Right lobe of liver (tissue), 6 donors: ENCODE results near the gene EPB41L4A. TPM values are rescaled to one million over a fixed set of nuclear protein-coding genes. Genes with fewer than 3 reads are reported as not detected.

Experiments used
- ATAC-seq, 4 donors: fragments of 200-7000 bp; cut with Tn5 transposase; one replicate each; pipeline ENCODE4 v1.9.1; 2020; ENCODE audit warnings: mild to moderate bottlenecking in 4 of 4, moderate library complexity in 4 of 4
- DNase-seq, 3 donors: peaks; one replicate each; pipeline ENCODE4 v3.0.0-alpha.2; 2020
- H3K27ac ChIP-seq, 3 donors: fragments of 200-600 bp; one replicate each; pipeline ENCODE4 v1.8.0; 2022
- H3K27me3 ChIP-seq, 2 donors: fragments of 200-600 bp; one replicate each; pipeline ENCODE4 v1.8.0; 2022
- H3K36me3 ChIP-seq, 4 donors: fragments of 200-600 bp; sonication (generic) in 1 of 4; one replicate each; pipeline versions ENCODE4 v1.5.1 to v1.8.0; 2017 to 2022; ENCODE audit warnings: control low read depth in 1 of 4
- H3K4me1 ChIP-seq, 4 donors: fragments of 200-600 bp; sonication (generic) in 1 of 4; one replicate each; pipeline versions ENCODE4 v1.5.1 to v1.8.0; 2017 to 2022; ENCODE audit warnings: control low read depth in 1 of 4
- H3K4me3 ChIP-seq, 3 donors: fragments of 200-600 bp; one replicate each; pipeline ENCODE4 v1.8.0; 2022
- H3K9me3 ChIP-seq, 4 donors: fragments of 200-600 bp; sonication (generic) in 1 of 4; one replicate each; pipeline versions ENCODE4 v1.5.1 to v1.8.0; 2017 to 2022; ENCODE audit warnings: control low read depth in 1 of 4
- POLR2A ChIP-seq: fragments of 450-650 bp; IDR thresholded peaks from one replicate; pipeline ENCODE4 v1.6.1; 2017; ENCODE audit warnings: antibody characterized with exemption, mild to moderate bottlenecking
- WGBS: methylation state at CpG from one replicate; pipeline ENCODE4 v1.1.6; 2018; ENCODE audit warnings: low coverage, low lambda C conversion rate; ENCODE audit not compliant: insufficient coverage; ENCODE audit errors: missing lambda C conversion rate; 5-methylcytosine and 5-hydroxymethylcytosine counted together
- intact Hi-C, 2 donors: fragments of 100-400 bp; cut with DNase I; formaldehyde crosslinking; loops; one replicate each; pipeline versions ENCODE4 v1.11.2 to v1.14.1; 2022
- total RNA-seq, 6 experiments: library from RNA; depleted of rRNA in 2 of 6; stranded (reverse); fragments of >200 nt in 2 of 6; fragmentation: NEBNext Ultra II Directional in 3 of 6; extraction: Animal tissue kit (Norgen Biotek cat#: 25700) in 3 of 6; gene quantifications; one replicate each; pipeline versions ENCODE4 v1.1.0 to v1.2.4, GENCODE V29; 2016 to 2023
- TF ChIP-seq, protein P1 (sequence below), 4 donors: fragments of 200-600 bp in 3 of 4; fragments of 450-650 bp in 1 of 4; IDR thresholded peaks; one replicate each; pipeline versions ENCODE4 v1.5.1 to v1.8.0; 2016 to 2022; ENCODE audit warnings: antibody characterized with exemption in 4 of 4, mild to moderate bottlenecking in 2 of 4
- donor health status: DM: no; HTN: yes; CAD: no.
- donor health status: DM: no; HTN: no; CAD: no.
- donor health status: DM: no; HTN: no; CAD: no.
- donor health status: DM: no; HTN: yes; CAD: no.
- donor health status: DM: no; HTN: yes; CAD: no.

EPB41L4A gene
- total RNA-seq, 6 experiments from 2014 or later: 2.5 to 12.0 (median 4.2) TPM

- WGBS: 77% methylated on average over 2 of the region's 2 CpGs
- intact Hi-C loops: no loop called here
- ATAC-seq: no peak
These were observed 114.3 kb downstream of the EPB41L4A start for GRCh38 chr5:112304743-112305142.

DNA sequence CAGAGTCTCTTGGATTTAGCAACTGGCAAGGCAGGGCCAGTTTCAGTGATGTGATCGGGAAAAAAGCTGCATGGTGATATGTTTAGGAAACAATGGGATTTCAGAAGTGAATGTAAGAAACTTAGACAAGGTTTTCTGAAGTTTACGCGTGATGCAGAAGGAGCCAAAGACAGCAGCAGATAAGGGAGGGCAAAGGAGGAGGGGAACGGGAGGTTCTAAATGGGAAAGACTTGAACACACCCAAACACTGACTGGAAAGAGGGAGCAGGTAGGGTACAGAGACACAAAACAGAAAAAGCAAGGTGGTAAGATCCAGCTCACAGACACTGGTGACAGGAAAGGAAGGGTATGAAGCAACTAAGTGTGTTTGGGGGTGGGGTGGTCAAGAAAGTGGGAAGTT lies 115.4 kb downstream of the EPB41L4A start:
- 81% methylated on average over 4 of the region's 4 CpGs for WGBS
- Histone ChIP-seq H3K27ac (no peak overlapping the region), H3K36me3 (no peaks in the 10 kb centered on the region), H3K27me3 (no peaks in the 10 kb centered on the region), H3K9me3 (no peaks in the 10 kb centered on the region), H3K4me3 (no peak overlapping the region), H3K4me1 (no peaks in the 10 kb centered on the region)
- TF ChIP-seq, protein P1, sequence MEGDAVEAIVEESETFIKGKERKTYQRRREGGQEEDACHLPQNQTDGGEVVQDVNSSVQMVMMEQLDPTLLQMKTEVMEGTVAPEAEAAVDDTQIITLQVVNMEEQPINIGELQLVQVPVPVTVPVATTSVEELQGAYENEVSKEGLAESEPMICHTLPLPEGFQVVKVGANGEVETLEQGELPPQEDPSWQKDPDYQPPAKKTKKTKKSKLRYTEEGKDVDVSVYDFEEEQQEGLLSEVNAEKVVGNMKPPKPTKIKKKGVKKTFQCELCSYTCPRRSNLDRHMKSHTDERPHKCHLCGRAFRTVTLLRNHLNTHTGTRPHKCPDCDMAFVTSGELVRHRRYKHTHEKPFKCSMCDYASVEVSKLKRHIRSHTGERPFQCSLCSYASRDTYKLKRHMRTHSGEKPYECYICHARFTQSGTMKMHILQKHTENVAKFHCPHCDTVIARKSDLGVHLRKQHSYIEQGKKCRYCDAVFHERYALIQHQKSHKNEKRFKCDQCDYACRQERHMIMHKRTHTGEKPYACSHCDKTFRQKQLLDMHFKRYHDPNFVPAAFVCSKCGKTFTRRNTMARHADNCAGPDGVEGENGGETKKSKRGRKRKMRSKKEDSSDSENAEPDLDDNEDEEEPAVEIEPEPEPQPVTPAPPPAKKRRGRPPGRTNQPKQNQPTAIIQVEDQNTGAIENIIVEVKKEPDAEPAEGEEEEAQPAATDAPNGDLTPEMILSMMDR (IDR thresholded peaks at IDR 0.05): no peak
- TF ChIP-seq POLR2A: no peak
- intact Hi-C loops: no loop called here
- DNase-seq: no peak
- no peak for ATAC-seq

More at GRCh38 chr5:112304743-112305142, 114.3 kb downstream of the EPB41L4A start:
- H3K36me3 ChIP-seq: no peaks in the 10 kb centered on the region
- H3K27me3 ChIP-seq: no peaks in the 10 kb centered on the region
- H3K4me1 ChIP-seq: no peaks in the 10 kb centered on the region
- DNase-seq: no peak
- H3K9me3 ChIP-seq: no peaks in the 10 kb centered on the region
- H3K4me3 ChIP-seq: no peak overlapping the region
- no peak overlapping the region for H3K27ac ChIP-seq
- no peak for TF ChIP-seq POLR2A
- TF ChIP-seq, protein P1 (IDR thresholded peaks at IDR 0.05): no peak

DNA sequence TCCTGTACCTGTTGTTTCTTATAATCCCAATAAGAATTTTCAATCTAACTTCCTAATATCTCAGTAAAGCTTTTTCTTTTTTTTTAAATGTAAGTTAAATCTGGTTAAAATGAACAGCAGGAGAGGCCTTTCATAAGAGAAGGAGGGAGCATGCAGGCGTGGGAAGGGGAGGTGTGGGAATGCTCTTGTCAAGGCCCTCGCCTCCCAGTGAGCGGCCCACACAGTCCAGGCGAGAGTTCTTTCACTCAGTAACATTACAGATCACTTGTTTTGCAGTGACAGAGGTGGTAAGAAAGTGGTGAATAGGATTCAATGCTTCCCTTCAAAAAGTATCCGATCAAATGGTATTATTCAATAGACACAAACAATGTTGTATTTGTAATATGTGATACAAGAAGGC lies 125.0 kb downstream of the EPB41L4A start:
- ATAC-seq (no peak), DNase-seq (no peak)
- Histone ChIP-seq H3K36me3 (no peaks in the 10 kb centered on the region), H3K4me3 (no peak overlapping the region), H3K4me1 (no peaks in the 10 kb centered on the region), H3K27me3 (no peaks in the 10 kb centered on the region), H3K27ac (no peak overlapping the region), H3K9me3 (no peaks in the 10 kb centered on the region)
- 57% methylated on average over 5 of the region's 5 CpGs for WGBS
- TF ChIP-seq, protein P1 (IDR thresholded peaks at IDR 0.05): no peak
- TF ChIP-seq POLR2A: no peak
- intact Hi-C loops: no loop called here

DNA sequence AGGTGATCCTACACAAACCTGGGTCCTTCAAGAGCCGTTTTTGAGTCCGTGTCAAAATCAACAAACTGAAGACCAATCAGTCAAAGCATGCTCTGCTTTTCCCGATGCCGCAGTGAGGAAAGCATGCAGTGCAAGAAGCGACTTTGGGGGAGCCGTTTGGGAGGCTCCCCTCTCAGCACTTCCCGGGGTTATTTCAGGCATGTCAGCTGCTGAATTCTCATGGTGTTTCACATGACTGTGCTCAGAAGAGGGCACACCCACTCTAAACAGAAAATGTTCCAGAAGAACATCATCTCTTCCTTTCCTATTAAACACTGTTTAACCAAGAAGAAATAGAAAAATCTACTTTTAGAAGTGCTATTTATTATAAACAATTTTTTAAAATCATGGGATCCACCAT lies 125.5 kb downstream of the EPB41L4A start:
- no peak for TF ChIP-seq POLR2A
- TF ChIP-seq, protein P1 (IDR thresholded peaks at IDR 0.05): no peak
- intact Hi-C loops: no loop called here
- Histone ChIP-seq H3K27me3 (no peaks in the 10 kb centered on the region), H3K27ac (no peak overlapping the region), H3K4me3 (no peak overlapping the region), H3K9me3 (no peaks in the 10 kb centered on the region), H3K4me1 (no peaks in the 10 kb centered on the region), H3K36me3 (no peaks in the 10 kb centered on the region)
- ATAC-seq: no peak
- WGBS: 69% methylated on average over 7 of the region's 7 CpGs
- no peak for DNase-seq

DNA sequence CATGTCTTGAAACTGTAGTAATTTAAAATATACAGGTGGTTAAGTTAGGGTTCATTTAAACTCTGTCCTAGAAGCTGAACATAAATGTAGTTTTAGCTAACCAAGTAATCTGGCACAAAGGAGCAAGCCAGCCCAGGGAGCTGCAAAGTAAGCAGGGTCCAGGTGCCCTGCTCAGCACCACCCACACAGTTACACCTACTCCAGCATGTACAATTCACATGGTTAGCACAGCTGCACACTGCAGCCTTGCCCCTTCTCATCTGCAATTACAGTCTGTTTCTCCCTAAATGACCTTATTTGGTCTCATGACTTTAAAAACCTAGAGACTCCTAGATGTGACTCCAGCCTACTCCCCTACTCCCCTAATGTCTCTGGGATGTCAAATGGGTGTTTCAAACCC lies 128.4 kb downstream of the EPB41L4A start:
- ATAC-seq: no peak
- intact Hi-C loops: no loop called here
- DNase-seq: no peak
- Histone ChIP-seq H3K27ac (no peak overlapping the region), H3K4me3 (no peak overlapping the region), H3K9me3 (no peaks in the 10 kb centered on the region), H3K36me3 (no peaks in the 10 kb centered on the region), H3K4me1 (no peaks in the 10 kb centered on the region), H3K27me3 (no peaks in the 10 kb centered on the region)
- TF ChIP-seq, protein P1 (IDR thresholded peaks at IDR 0.05): no peak
- TF ChIP-seq POLR2A: no peak
